ENCODE results near the gene TINCR. TPM values are rescaled to one million over a fixed set of nuclear protein-coding genes. Genes with fewer than 3 reads are reported as not detected.

TINCR gene
- total RNA-seq, 2 experiments from 2014 or later: 0.83 to 1.0 TPM

GRCh38 chr19:5564930-5565329 lies 2.8 kb downstream of the TINCR start:
- Mint-ChIP-seq H3K36me3 (ENCODE audit: low read depth) (peaks cover 7% of the 10 kb centered on the region), H3K27ac (no peak overlapping the region), H3K4me3 (no peak overlapping the region), H3K27me3 (ENCODE audit: low read depth) (peaks cover 28% of the 10 kb centered on the region), H3K9me3 (peaks cover 13% of the 10 kb centered on the region), H3K4me1 (ENCODE audit: low read depth) (no peaks in the 10 kb centered on the region)
- no peak for DNase-seq
- intact Hi-C loops (cut with micrococcal nuclease): no loop called here
- CTCF ChIA-PET: no interaction called here

DNA sequence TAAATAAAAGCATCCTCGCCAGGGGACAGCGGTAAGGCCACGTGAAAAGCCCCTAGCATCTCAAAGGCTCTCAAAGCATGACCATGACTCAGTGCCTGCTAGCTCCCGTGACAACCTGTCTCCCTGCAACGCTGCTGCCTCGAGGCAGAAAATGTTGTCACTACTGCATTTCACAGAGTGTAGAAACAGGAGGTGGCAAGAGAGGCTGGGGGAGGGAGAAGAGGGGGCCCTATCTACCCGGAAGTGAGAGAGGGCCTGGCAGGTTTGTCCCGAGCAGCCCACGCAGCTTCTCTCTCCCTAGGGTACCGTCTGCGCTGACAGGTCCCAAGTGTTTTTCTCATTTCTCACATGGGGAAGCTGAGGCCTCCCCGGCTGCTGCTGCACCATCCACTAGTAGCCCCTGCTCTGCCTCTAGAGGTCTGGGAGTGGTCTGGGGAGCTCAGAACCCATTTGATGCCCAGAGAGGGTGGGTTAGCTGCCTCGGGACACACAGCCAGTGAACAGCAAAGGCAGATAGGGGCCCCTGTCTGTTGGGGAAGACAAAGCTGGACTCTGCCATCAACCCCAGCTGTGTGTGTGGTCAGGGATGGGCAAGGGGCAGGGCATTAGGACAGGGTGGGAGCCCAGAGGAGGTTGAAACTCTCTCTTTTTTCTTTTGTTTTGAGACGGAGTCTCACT lies 3.7 kb downstream of the TINCR start:
- DNase-seq: no peak
- H3K27me3 Mint-ChIP-seq (ENCODE audit: low read depth): peaks cover 28% of the 10 kb centered on the region
- H3K4me3 Mint-ChIP-seq: no peak overlapping the region
- H3K9me3 Mint-ChIP-seq: peaks cover 13% of the 10 kb centered on the region
- intact Hi-C loops (cut with micrococcal nuclease): no loop called here
- no peak overlapping the region for H3K27ac Mint-ChIP-seq
- peaks cover 7% of the 10 kb centered on the region for H3K36me3 Mint-ChIP-seq (ENCODE audit: low read depth)
- CTCF ChIA-PET: interaction anchor here (1.4 kb wide), 1 partner anchor 16 kb away, joined by 3 read pairs; no protein-coding TSS in a partner anchor
- no peaks in the 10 kb centered on the region for H3K4me1 Mint-ChIP-seq (ENCODE audit: low read depth)

DNA sequence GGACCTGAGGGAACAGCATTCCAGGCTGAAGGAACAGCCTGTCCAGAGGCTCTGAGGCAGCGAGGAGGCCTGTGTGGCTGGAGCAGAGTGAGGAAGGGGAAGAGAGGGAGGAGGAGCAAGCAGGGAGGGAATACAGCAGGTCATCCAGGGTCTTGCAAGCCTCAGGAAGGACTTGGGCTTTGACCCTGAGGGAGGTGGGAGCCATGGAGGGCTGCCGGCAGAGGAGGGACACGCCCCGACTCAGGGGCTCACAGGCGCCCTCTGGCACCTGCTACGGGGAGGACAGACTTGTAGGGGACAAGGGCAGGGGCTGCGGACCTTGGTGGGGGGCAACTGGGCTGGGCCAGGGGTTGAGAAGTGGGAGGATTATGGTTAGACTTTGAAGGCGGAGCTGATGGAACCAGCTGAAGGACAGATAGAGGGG lies 4.7 kb downstream of the TINCR start:
- H3K27ac Mint-ChIP-seq: no peak overlapping the region
- CTCF ChIA-PET: interaction anchor here (1.4 kb wide), 1 partner anchor 17 kb away, joined by 3 read pairs; no protein-coding TSS in a partner anchor

GRCh38 chr19:5562280-5562679 lies 5.5 kb downstream of the TINCR start:
- H3K4me3 Mint-ChIP-seq: no peak overlapping the region

More for the DNA sequence above, 4.7 kb downstream of the TINCR start:
- DNase-seq: no peak
- H3K27me3 Mint-ChIP-seq (ENCODE audit: low read depth): peaks cover 29% of the 10 kb centered on the region
- H3K4me3 Mint-ChIP-seq: no peak overlapping the region
- H3K4me1 Mint-ChIP-seq (ENCODE audit: low read depth): no peaks in the 10 kb centered on the region
- peaks cover 13% of the 10 kb centered on the region for H3K9me3 Mint-ChIP-seq
- intact Hi-C loops (cut with micrococcal nuclease): no loop called here
- peaks cover 7% of the 10 kb centered on the region for H3K36me3 Mint-ChIP-seq (ENCODE audit: low read depth)

GRCh38 chr19:5561559-5561958 lies 6.2 kb downstream of the TINCR start:
- H3K27me3 Mint-ChIP-seq (ENCODE audit: low read depth): peaks cover 33% of the 10 kb centered on the region
- no peak for DNase-seq
- H3K9me3 Mint-ChIP-seq: peaks cover 13% of the 10 kb centered on the region
- no peak overlapping the region for H3K4me3 Mint-ChIP-seq
- H3K4me1 Mint-ChIP-seq (ENCODE audit: low read depth): no peaks in the 10 kb centered on the region
- CTCF ChIA-PET: interaction anchor here (0.7 kb wide), 1 partner anchor 86 kb away, joined by 3 read pairs; no protein-coding TSS in a partner anchor
- no peak overlapping the region for H3K27ac Mint-ChIP-seq
- intact Hi-C loops (cut with micrococcal nuclease): no loop called here
- peaks cover 7% of the 10 kb centered on the region for H3K36me3 Mint-ChIP-seq (ENCODE audit: low read depth)

More at GRCh38 chr19:5562280-5562679, 5.5 kb downstream of the TINCR start:
- Mint-ChIP-seq H3K27me3 (ENCODE audit: low read depth) (peaks cover 31% of the 10 kb centered on the region), H3K4me1 (ENCODE audit: low read depth) (no peaks in the 10 kb centered on the region), H3K27ac (no peak overlapping the region), H3K9me3 (peaks cover 13% of the 10 kb centered on the region), H3K36me3 (ENCODE audit: low read depth) (peaks cover 7% of the 10 kb centered on the region)
- intact Hi-C loops (cut with micrococcal nuclease): no loop called here
- CTCF ChIA-PET: no interaction called here
- no peak for DNase-seq

- Mint-ChIP-seq H3K4me3 (no peak overlapping the region), H3K9me3 (peaks cover 13% of the 10 kb centered on the region), H3K27me3 (ENCODE audit: low read depth) (peaks cover 29% of the 10 kb centered on the region), H3K27ac (no peak overlapping the region), H3K4me1 (ENCODE audit: low read depth) (no peaks in the 10 kb centered on the region), H3K36me3 (ENCODE audit: low read depth) (peaks cover 7% of the 10 kb centered on the region)
- CTCF ChIA-PET: interaction anchor here (0.5 kb wide), 1 partner anchor 268 kb away, joined by 4 read pairs; no protein-coding TSS in a partner anchor
- DNase-seq: no peak
- intact Hi-C loops (cut with micrococcal nuclease): no loop called here
Observed at GRCh38 chr19:5560156-5560555, 7.6 kb downstream of the TINCR start.

GRCh38 chr19:5559804-5560133 lies 8.0 kb downstream of the TINCR start:
- H3K4me3 Mint-ChIP-seq: no peak overlapping the region
- intact Hi-C loops (cut with micrococcal nuclease): no loop called here
- no peak for DNase-seq
- no peak overlapping the region for H3K27ac Mint-ChIP-seq
- H3K4me1 Mint-ChIP-seq (ENCODE audit: low read depth): no peaks in the 10 kb centered on the region
- CTCF ChIA-PET: interaction anchor here (0.5 kb wide), 1 partner anchor 269 kb away, joined by 4 read pairs; no protein-coding TSS in a partner anchor
- peaks cover 7% of the 10 kb centered on the region for H3K36me3 Mint-ChIP-seq (ENCODE audit: low read depth)
- peaks cover 13% of the 10 kb centered on the region for H3K9me3 Mint-ChIP-seq
- H3K27me3 Mint-ChIP-seq (ENCODE audit: low read depth): peaks cover 26% of the 10 kb centered on the region

DNA sequence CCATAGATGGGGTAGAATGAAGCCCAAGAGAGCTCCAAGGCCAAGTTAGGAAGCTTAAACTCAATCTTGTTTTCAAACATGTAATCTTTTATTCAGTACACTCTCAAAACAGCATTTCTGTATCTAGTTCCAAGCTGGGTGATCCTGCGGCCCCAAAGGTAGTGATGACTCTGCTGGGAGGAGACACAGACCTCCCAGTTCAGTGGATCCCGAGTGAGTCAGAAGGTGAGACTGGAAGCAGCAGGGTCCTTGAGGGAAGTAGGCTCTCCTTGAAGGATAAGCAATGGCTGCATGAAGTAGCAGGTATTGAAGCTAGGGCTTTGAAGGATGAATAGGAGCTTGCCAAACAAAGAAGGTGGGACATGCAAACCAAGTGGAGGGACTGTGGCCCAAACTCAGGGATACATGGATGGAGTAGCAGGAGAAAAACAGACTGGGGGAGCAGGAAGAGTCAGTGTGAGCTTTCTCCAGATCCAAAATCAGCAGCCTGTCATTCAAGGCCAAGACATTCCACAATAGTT lies 9.6 kb downstream of the TINCR start:
- intact Hi-C loops (cut with micrococcal nuclease): no loop called here
- Mint-ChIP-seq H3K27me3 (ENCODE audit: low read depth) (peaks cover 23% of the 10 kb centered on the region), H3K36me3 (ENCODE audit: low read depth) (peaks cover 7% of the 10 kb centered on the region), H3K4me3 (no peak overlapping the region), H3K4me1 (ENCODE audit: low read depth) (no peaks in the 10 kb centered on the region), H3K9me3 (peaks cover 13% of the 10 kb centered on the region), H3K27ac (no peak overlapping the region)
- no peak for DNase-seq
- CTCF ChIA-PET: no interaction called here

- Mint-ChIP-seq H3K27ac (no peak overlapping the region), H3K9me3 (peaks cover 13% of the 10 kb centered on the region), H3K36me3 (ENCODE audit: low read depth) (peaks cover 7% of the 10 kb centered on the region), H3K4me1 (ENCODE audit: low read depth) (no peaks in the 10 kb centered on the region), H3K27me3 (ENCODE audit: low read depth) (peaks cover 19% of the 10 kb centered on the region), H3K4me3 (no peak overlapping the region)
- intact Hi-C loops (cut with micrococcal nuclease): no loop called here
- CTCF ChIA-PET: no interaction called here
- no peak for DNase-seq
Observed at GRCh38 chr19:5557691-5558090, 10.1 kb downstream of the TINCR start.

GRCh38 chr19:5554828-5555227 lies 12.9 kb downstream of the TINCR start:
- Mint-ChIP-seq H3K27ac (no peak overlapping the region), H3K27me3 (ENCODE audit: low read depth) (peaks cover 7% of the 10 kb centered on the region), H3K36me3 (ENCODE audit: low read depth) (no peaks in the 10 kb centered on the region), H3K9me3 (no peaks in the 10 kb centered on the region), H3K4me1 (ENCODE audit: low read depth) (no peaks in the 10 kb centered on the region), H3K4me3 (no peak overlapping the region)
- intact Hi-C loops (cut with micrococcal nuclease): no loop called here
- no peak for DNase-seq
- CTCF ChIA-PET: no interaction called here

- Mint-ChIP-seq H3K9me3 (no peaks in the 10 kb centered on the region), H3K27ac (no peak overlapping the region), H3K4me1 (ENCODE audit: low read depth) (no peaks in the 10 kb centered on the region), H3K27me3 (ENCODE audit: low read depth) (peaks cover 7% of the 10 kb centered on the region), H3K4me3 (no peak overlapping the region), H3K36me3 (ENCODE audit: low read depth) (no peaks in the 10 kb centered on the region)
- CTCF ChIA-PET: no interaction called here
- intact Hi-C loops (cut with micrococcal nuclease): no loop called here
- no peak for DNase-seq
Observed at GRCh38 chr19:5553892-5554291, 13.9 kb downstream of the TINCR start.

GRCh38 chr19:5547881-5548280 lies 19.9 kb downstream of the TINCR start:
- CTCF ChIA-PET: interaction anchor here (0.7 to 1.4 kb wide), 6 partner anchors 9 to 494 kb away, joined by 3 to 5 read pairs (median 3); no protein-coding TSS in a partner anchor
- Mint-ChIP-seq H3K4me3 (no peak overlapping the region), H3K4me1 (ENCODE audit: low read depth) (no peaks in the 10 kb centered on the region), H3K36me3 (ENCODE audit: low read depth) (no peaks in the 10 kb centered on the region), H3K9me3 (no peaks in the 10 kb centered on the region), H3K27ac (no peak overlapping the region), H3K27me3 (ENCODE audit: low read depth) (no peaks in the 10 kb centered on the region)
- intact Hi-C loops (cut with micrococcal nuclease): no loop called here
- peak; percentile 48 for DNase-seq

- no peak for DNase-seq
- CTCF ChIA-PET: no interaction called here
- intact Hi-C loops (cut with micrococcal nuclease): no loop called here
- H3K27ac Mint-ChIP-seq: no peak overlapping the region
- H3K9me3 Mint-ChIP-seq: no peaks in the 10 kb centered on the region
- no peaks in the 10 kb centered on the region for H3K4me1 Mint-ChIP-seq (ENCODE audit: low read depth)
- H3K27me3 Mint-ChIP-seq (ENCODE audit: low read depth): no peaks in the 10 kb centered on the region
- H3K36me3 Mint-ChIP-seq (ENCODE audit: low read depth): no peaks in the 10 kb centered on the region
- no peak overlapping the region for H3K4me3 Mint-ChIP-seq
Observed at GRCh38 chr19:5545984-5546383, 21.8 kb downstream of the TINCR start.

Measured in activated naive CD4-positive, alpha-beta T cell treated with anti-CD3 and anti-CD28 coated beads for 36 hours (primary cell).